ENCODE measurements around the gene ZC3H8. TPM values are rescaled to one million over a fixed set of nuclear protein-coding genes. Genes with fewer than 3 reads are reported as not detected.
"Not testable (repeated sequence)": the region's sequence is repeated elsewhere in the genome, so short reads cannot be mapped to it uniquely, and the experiment has no call there.

Gene ZC3H8
- total RNA-seq, 1 donor from 2014 or later = 23.7 TPM

- H3K36me3 Mint-ChIP-seq (ENCODE audit: insufficient read depth) = peaks cover 12% of the 10 kb centered on the region
- H3K27ac Mint-ChIP-seq = no peak overlapping the region
These were observed 25.5 kb downstream of the ZC3H8 start for GRCh38 chr2:112229348-112229747.

DNA sequence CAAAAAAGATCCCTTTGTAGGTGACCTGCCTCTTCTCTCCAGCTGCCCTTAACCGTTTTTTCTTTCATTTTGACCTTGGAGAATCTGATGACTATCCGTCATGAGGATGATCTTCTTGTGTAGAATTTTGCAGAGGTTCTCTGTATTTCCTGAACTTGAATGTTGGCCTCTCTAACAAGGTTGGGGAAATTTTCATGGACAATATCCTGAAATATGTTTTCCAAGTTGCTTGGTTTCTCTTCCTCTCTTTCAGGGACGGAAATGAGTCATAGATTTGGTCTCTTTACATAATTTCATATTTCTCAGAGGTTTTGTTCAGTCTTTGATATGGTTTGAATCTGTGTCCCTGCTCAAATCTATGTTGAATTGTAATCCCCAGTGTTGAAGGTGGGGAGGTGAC is 34.0 kb downstream of the ZC3H8 start:
- Mint-ChIP-seq H3K4me1 (ENCODE audit: low read depth) (peaks cover 2% of the 10 kb centered on the region), H3K27ac (no peak overlapping the region), H3K4me3 (ENCODE audit: low read depth) (no peak overlapping the region), H3K27me3 (no peaks in the 10 kb centered on the region), H3K36me3 (ENCODE audit: insufficient read depth) (peaks cover 25% of the 10 kb centered on the region), H3K9me3 (ENCODE audit: low read depth) (peaks cover 19% of the 10 kb centered on the region)
- no peak for DNase-seq (ENCODE audit: low spot score, unreplicated experiment)
- TF ChIP-seq, protein P1, sequence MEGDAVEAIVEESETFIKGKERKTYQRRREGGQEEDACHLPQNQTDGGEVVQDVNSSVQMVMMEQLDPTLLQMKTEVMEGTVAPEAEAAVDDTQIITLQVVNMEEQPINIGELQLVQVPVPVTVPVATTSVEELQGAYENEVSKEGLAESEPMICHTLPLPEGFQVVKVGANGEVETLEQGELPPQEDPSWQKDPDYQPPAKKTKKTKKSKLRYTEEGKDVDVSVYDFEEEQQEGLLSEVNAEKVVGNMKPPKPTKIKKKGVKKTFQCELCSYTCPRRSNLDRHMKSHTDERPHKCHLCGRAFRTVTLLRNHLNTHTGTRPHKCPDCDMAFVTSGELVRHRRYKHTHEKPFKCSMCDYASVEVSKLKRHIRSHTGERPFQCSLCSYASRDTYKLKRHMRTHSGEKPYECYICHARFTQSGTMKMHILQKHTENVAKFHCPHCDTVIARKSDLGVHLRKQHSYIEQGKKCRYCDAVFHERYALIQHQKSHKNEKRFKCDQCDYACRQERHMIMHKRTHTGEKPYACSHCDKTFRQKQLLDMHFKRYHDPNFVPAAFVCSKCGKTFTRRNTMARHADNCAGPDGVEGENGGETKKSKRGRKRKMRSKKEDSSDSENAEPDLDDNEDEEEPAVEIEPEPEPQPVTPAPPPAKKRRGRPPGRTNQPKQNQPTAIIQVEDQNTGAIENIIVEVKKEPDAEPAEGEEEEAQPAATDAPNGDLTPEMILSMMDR (IDR thresholded peaks at IDR 0.05; ENCODE audit: unreplicated experiment) = no peak

More at GRCh38 chr2:112229348-112229747, 25.5 kb downstream of the ZC3H8 start:
- TF ChIP-seq, protein P1 (IDR thresholded peaks at IDR 0.05; ENCODE audit: unreplicated experiment) = no peak
- Mint-ChIP-seq H3K9me3 (ENCODE audit: low read depth) (no peaks in the 10 kb centered on the region), H3K4me3 (ENCODE audit: low read depth) (no peak overlapping the region), H3K27me3 (no peaks in the 10 kb centered on the region), H3K4me1 (ENCODE audit: low read depth) (peaks cover 2% of the 10 kb centered on the region)
- DNase-seq (ENCODE audit: low spot score, unreplicated experiment) = no peak

- TF ChIP-seq, protein P1 (IDR thresholded peaks at IDR 0.05; ENCODE audit: unreplicated experiment) = no peak
- Mint-ChIP-seq H3K36me3 (ENCODE audit: insufficient read depth) (peaks cover 25% of the 10 kb centered on the region), H3K27me3 (no peaks in the 10 kb centered on the region)
These were observed 34.7 kb downstream of the ZC3H8 start for GRCh38 chr2:112220186-112220585.

GRCh38 chr2:112217854-112218253 is 37.0 kb downstream of the ZC3H8 start:
- TF ChIP-seq, protein P1 (IDR thresholded peaks at IDR 0.05; ENCODE audit: unreplicated experiment) = no peak
- Mint-ChIP-seq H3K36me3 (ENCODE audit: insufficient read depth) (peaks cover 28% of the 10 kb centered on the region), H3K27me3 (no peaks in the 10 kb centered on the region), H3K9me3 (ENCODE audit: low read depth) (peaks cover 19% of the 10 kb centered on the region), H3K4me1 (ENCODE audit: low read depth) (no peaks in the 10 kb centered on the region), H3K4me3 (ENCODE audit: low read depth) (no peak overlapping the region), H3K27ac (no peak overlapping the region)
- no peak for DNase-seq (ENCODE audit: low spot score, unreplicated experiment)

More at GRCh38 chr2:112220186-112220585, 34.7 kb downstream of the ZC3H8 start:
- Mint-ChIP-seq H3K27ac (no peak overlapping the region), H3K4me3 (ENCODE audit: low read depth) (no peak overlapping the region), H3K9me3 (ENCODE audit: low read depth) (peaks cover 19% of the 10 kb centered on the region), H3K4me1 (ENCODE audit: low read depth) (peaks cover 2% of the 10 kb centered on the region)
- DNase-seq (ENCODE audit: low spot score, unreplicated experiment) = no peak

DNA sequence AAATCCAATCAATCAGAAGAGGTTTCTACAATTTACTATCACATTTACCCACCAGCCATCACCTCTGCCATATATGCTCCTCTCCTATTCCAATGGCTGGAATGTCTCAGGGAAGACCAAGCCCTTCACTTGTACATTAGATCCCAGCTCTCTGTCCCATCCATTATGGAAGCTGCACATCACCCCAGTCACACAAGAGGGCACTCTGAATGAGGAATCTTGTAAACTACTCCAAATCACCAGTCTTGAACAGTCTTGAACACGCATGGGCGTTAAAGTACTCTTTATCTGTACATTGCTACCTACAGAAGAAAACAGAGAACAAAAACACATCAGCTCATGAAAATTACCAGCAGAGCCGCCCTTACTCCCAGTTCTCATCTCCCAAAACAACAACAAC is 38.7 kb downstream of the ZC3H8 start:
- TF ChIP-seq, protein P1 (IDR thresholded peaks at IDR 0.05; ENCODE audit: unreplicated experiment) = no peak
- Mint-ChIP-seq H3K27ac (no peak overlapping the region), H3K36me3 (ENCODE audit: insufficient read depth) (peaks cover 15% of the 10 kb centered on the region), H3K4me1 (ENCODE audit: low read depth) (no peaks in the 10 kb centered on the region), H3K27me3 (no peaks in the 10 kb centered on the region), H3K4me3 (ENCODE audit: low read depth) (no peak overlapping the region), H3K9me3 (ENCODE audit: low read depth) (peaks cover 5% of the 10 kb centered on the region)
- no peak for DNase-seq (ENCODE audit: low spot score, unreplicated experiment)

- H3K36me3 Mint-ChIP-seq (ENCODE audit: insufficient read depth) = peaks cover 11% of the 10 kb centered on the region
These were observed 46.9 kb downstream of the ZC3H8 start for GRCh38 chr2:112207905-112208304.

More at GRCh38 chr2:112207905-112208304, 46.9 kb downstream of the ZC3H8 start:
- H3K9me3 Mint-ChIP-seq (ENCODE audit: low read depth) = peaks cover 20% of the 10 kb centered on the region
- H3K27ac Mint-ChIP-seq; H3K27me3 Mint-ChIP-seq; H3K4me3 Mint-ChIP-seq (ENCODE audit: low read depth); DNase-seq (ENCODE audit: low spot score, unreplicated experiment); H3K4me1 Mint-ChIP-seq (ENCODE audit: low read depth): not testable (repeated sequence)

Measured in progenitor cell of endocrine pancreas (in vitro differentiated cells).